ENCODE measurements around the gene CHD9NB. TPM values are rescaled to one million over a fixed set of nuclear protein-coding genes. Genes with fewer than 3 reads are reported as not detected.

The CHD9NB gene
- total RNA-seq, 4 donors from 2014 or later = 0.63 to 1.3 TPM; not detected in 2

DNA sequence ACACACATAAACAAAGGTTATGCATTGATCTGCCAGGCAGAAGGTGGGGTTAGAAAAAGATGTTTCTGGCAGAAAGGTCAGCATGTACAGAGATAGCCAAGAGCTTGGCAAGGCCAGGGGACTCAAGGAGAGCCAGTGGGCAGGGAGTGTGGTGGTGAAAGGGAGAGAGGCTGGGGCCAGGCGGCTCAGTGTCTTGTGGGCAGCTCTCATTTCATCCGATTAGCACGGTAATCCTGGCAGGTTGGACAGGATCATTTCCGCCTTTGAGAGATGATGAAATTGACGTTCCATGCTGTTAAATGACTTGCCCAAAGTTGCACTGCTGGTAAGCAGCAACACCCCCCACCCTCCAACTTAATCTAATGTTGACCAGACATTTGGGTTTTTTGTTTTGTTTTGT, 5.7 kb upstream of the CHD9NB start:
- Histone ChIP-seq H3K4me3 (replicated peaks in 1 of 3) (no peak overlapping the region), H3K27me3 (no peaks in the 10 kb centered on the region), H3K27ac (no peak overlapping the region), H3K4me1 (peaks cover 20 to 41% of the 10 kb centered on the region in 2 donors), H3K36me3 (no peaks in the 10 kb centered on the region), H3K9me3 (no peaks in the 10 kb centered on the region)
- peak in 1 of 2 donors; percentile 13 for DNase-seq
- TF ChIP-seq POLR2A (IDR thresholded peaks at IDR 0.05) = no peak
- TF ChIP-seq, protein P1, sequence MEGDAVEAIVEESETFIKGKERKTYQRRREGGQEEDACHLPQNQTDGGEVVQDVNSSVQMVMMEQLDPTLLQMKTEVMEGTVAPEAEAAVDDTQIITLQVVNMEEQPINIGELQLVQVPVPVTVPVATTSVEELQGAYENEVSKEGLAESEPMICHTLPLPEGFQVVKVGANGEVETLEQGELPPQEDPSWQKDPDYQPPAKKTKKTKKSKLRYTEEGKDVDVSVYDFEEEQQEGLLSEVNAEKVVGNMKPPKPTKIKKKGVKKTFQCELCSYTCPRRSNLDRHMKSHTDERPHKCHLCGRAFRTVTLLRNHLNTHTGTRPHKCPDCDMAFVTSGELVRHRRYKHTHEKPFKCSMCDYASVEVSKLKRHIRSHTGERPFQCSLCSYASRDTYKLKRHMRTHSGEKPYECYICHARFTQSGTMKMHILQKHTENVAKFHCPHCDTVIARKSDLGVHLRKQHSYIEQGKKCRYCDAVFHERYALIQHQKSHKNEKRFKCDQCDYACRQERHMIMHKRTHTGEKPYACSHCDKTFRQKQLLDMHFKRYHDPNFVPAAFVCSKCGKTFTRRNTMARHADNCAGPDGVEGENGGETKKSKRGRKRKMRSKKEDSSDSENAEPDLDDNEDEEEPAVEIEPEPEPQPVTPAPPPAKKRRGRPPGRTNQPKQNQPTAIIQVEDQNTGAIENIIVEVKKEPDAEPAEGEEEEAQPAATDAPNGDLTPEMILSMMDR (IDR thresholded peaks at IDR 0.05) = no peak
- intact Hi-C loops (cut with DNase I) = loop anchor here (10.0 kb wide), 1 partner anchor 66 kb away; no protein-coding TSS in a partner anchor
- 69 to 88% methylated on average over 5 of the region's 5 CpGs for WGBS, 2 donors

DNA sequence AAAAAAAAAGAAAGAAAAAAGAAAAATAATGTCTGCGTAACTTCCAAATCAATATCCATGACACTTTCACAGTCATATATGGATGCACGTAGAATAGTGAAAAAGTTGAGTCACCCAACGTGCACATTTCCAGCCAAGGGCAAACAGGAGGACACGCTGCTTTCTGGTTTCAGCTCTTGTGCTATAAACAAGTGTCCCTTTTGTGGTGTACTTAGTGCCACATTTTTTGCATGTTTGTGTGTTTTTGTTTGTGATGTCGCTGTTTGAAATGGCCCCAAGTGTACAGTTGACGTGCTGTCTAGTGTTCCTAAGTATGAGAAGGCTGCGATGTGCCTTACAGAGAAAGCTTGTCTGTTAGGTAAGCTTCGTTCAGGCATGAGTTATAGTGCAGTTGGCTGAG, 5.0 kb upstream of the CHD9NB start:
- DNase-seq = no peak
- TF ChIP-seq, protein P1 (IDR thresholded peaks at IDR 0.05) = no peak
- TF ChIP-seq POLR2A (IDR thresholded peaks at IDR 0.05) = no peak
- no peak overlapping the region for H3K27ac ChIP-seq
- intact Hi-C loops (cut with DNase I) = loop anchor here (10.0 kb wide), 1 partner anchor 67 kb away; no protein-coding TSS in a partner anchor
- no peaks in the 10 kb centered on the region for H3K36me3 ChIP-seq
- no peak overlapping the region for H3K4me3 ChIP-seq (replicated peaks in 1 of 3)
- WGBS, 2 donors = 92 to 94% methylated on average over 8 of the region's 8 CpGs
- peaks cover 20 to 43% of the 10 kb centered on the region in 2 donors for H3K4me1 ChIP-seq
- no peaks in the 10 kb centered on the region for H3K9me3 ChIP-seq
- no peaks in the 10 kb centered on the region for H3K27me3 ChIP-seq

DNA sequence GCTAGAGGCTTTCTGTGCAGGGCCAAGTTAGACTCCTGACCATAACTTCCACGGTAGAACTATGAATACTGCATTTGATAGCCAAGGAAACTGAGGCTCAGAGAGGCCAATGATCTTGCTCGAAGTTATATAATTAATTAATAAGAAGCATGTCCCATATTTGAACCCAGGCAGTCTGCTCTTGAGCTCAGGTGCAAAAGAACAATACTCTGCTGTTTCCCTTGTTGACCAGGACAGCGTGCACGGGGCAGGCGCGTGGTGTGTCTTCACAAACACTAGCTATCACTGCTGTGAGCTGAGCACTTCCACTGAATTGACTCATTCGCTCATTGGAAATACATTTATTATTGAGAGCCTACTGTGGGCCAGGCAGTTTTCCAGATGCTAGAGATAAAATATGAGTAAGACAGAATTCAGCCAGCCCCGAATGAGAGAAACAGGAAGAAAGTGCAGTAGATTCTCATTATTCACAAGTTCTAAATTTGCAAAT, 3.7 kb upstream of the CHD9NB start:
- Histone ChIP-seq H3K4me1 (peaks cover 15 to 40% of the 10 kb centered on the region in 2 donors), H3K9me3 (no peaks in the 10 kb centered on the region), H3K4me3 (replicated peaks in 1 of 3) (no peak overlapping the region), H3K36me3 (no peaks in the 10 kb centered on the region), H3K27me3 (no peaks in the 10 kb centered on the region), H3K27ac (peak overlapping the region; percentile 74 to 93 (median 85))
- DNase-seq = no peak
- intact Hi-C loops (cut with DNase I) = loop anchor here (10.0 kb wide), 1 partner anchor 68 kb away; no protein-coding TSS in a partner anchor
- WGBS, 2 donors = 80 to 83% methylated on average over 8 of the region's 8 CpGs
- no peak for TF ChIP-seq POLR2A (IDR thresholded peaks at IDR 0.05)
- TF ChIP-seq, protein P1 (IDR thresholded peaks at IDR 0.05) = no peak

DNA sequence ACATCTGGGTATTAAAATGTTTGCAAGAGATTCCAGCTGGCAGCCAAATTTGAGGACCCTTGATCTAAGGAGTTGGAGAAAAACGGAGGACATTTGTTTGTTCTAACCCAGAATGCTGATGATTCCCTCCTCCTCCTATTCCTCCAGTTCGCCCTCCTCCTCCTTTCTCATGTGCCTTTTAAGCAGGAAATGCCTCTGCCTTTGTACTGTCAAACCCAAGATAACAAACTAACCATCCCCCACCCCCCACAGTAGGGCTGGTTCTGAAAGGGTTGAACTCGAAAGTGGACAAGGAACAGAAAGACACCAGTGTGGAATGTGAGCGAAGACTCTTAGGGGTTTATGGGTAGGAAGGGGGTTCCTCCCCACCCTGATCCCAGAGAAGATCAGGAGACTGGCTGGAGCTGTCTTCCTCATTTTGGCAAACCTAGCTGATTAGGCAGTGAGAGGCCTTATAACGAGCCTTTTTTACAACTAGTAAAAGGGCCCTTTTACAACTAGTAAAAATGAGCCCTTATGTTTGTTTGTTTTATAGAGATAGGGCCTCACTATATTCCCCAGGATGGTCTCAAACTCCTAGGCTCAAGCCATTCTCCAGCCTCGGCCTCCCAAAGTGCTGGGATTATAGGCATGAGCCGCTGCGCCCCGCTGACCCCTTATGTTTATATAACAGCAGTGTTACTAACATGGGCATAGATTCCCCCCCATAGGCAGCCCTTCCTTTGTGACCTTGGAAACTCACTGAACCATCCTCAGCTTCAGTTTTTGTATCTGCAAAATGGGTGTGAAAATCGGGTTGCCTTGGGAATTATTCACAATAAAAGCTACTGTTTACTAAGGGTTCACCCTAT, 3.1 kb upstream of the CHD9NB start:
- peak; percentile 20 to 27 for DNase-seq
- Histone ChIP-seq H3K27ac (peak overlapping the region; percentile 74 to 93 (median 85)), H3K4me3 (replicated peaks in 1 of 3) (peak overlapping the region in 2 of 3 donors; percentile 58 to 59), H3K4me1 (peaks cover 15 to 39% of the 10 kb centered on the region in 2 donors), H3K9me3 (no peaks in the 10 kb centered on the region), H3K27me3 (no peaks in the 10 kb centered on the region), H3K36me3 (no peaks in the 10 kb centered on the region)
- 40 to 47% methylated on average over 10 of the region's 10 CpGs for WGBS, 2 donors
- TF ChIP-seq POLR2A (IDR thresholded peaks at IDR 0.05) = no peak
- TF ChIP-seq, protein P1 (IDR thresholded peaks at IDR 0.05) = no peak
- intact Hi-C loops (cut with DNase I) = loop anchor here (10.0 kb wide), 1 partner anchor 69 kb away; no protein-coding TSS in a partner anchor
